Measurements from ENCODE around the gene FBRSL1. TPM values are rescaled to one million over a fixed set of nuclear protein-coding genes. Genes with fewer than 3 reads are reported as not detected.

Gene FBRSL1
- total and polyA plus RNA-seq, 2 of the 8 experiments (the other 6 are each of a cell fraction or from before 2014, with no cell fraction given) = 18.4 to 109 TPM

DNA sequence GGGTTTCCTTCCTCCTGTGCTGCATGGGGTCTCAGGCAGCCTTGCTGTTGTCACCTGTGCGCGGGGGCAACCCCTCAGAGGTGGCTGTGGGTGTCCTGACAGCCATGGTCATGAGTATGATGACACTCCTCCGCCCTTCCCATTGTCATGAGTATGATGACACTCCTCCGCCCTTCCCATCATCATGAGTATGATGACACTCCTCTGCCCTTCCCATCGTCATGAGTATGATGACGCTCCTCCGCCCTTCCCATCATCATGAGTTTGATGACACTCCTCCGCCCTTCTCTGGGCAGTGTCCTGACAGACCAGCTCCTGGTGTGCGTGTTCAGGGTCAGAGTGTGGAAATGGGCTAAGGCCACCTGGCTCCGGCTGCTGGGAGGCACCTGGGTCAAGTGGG is 40.0 kb downstream of the FBRSL1 start:
- 88% methylated on average over 10 of the region's 10 CpGs; no CpG with 5 or more reads in 1 of the 2 experiments for WGBS, 2 experiments (ENCODE audit: extremely low coverage in 1 of 2, insufficient coverage in 1 of 2, insufficient read length in 1 of 2, insufficient replicate concordance in 2 of 2, low coverage in 1 of 2, low lambda C conversion rate in 2 of 2, missing lambda C conversion rate in 1 of 2)
- no peak overlapping the region for H3K56ac ChIP-seq (replicated peaks; ENCODE audit: insufficient read length, low read depth, low read length)
- H3K4me3 ChIP-seq (ENCODE audit: extremely low read depth in 1 of 4, insufficient read depth in 2 of 4, low read depth in 3 of 4, low read length in 4 of 4) = no peak overlapping the region
- no peak overlapping the region for H2BK12ac ChIP-seq (ENCODE audit: low read depth, low read length)
- peaks cover 0 to 6% of the 10 kb centered on the region in 2 experiments for H4K20me1 ChIP-seq (replicated peaks in 1 of 2; ENCODE audit: control insufficient read depth in 1 of 2, insufficient read depth in 2 of 2, low read length in 2 of 2)
- DNase-seq (ENCODE audit: low read depth in 1 of 2, low spot score in 2 of 2) = no peak
- FAIRE-seq = no peak
- no peaks in the 10 kb centered on the region for H3K23me2 ChIP-seq (ENCODE audit: low read depth, low read length)
- H2BK120ac ChIP-seq (replicated peaks; ENCODE audit: low read depth, low read length) = no peak overlapping the region
- no peak overlapping the region for H3K18ac ChIP-seq (ENCODE audit: extremely low read depth, low read length)
- H3K23ac ChIP-seq (ENCODE audit: insufficient read length) = no peak overlapping the region
- no peak overlapping the region for H2AK5ac ChIP-seq (ENCODE audit: low read depth, low read length)
- no peak overlapping the region for H3K14ac ChIP-seq (ENCODE audit: insufficient read length)
- no peak overlapping the region for H3K9ac ChIP-seq (replicated peaks in 1 of 4; ENCODE audit: extremely low read depth in 1 of 4, low read depth in 3 of 4, low read length in 3 of 4)
- no peak overlapping the region for H3K4ac ChIP-seq (replicated peaks; ENCODE audit: insufficient read length, low read depth, low read length)
- H4K5ac ChIP-seq (ENCODE audit: insufficient read length, low read depth, low read length) = no peak overlapping the region
- no peak overlapping the region for H4K91ac ChIP-seq (replicated peaks; ENCODE audit: insufficient read length, low read length)
- peaks cover 0 to 7% (median 0%) of the 10 kb centered on the region in 4 experiments; a peak in 2 of 8 replicates for H3K36me3 ChIP-seq (ENCODE audit: control insufficient read depth in 2 of 4, insufficient read depth in 4 of 4, low read length in 3 of 4)
- no peak overlapping the region for H3K4me2 ChIP-seq (ENCODE audit: insufficient read depth in 1 of 2, low read depth in 2 of 2, low read length in 2 of 2)
- H3K27ac ChIP-seq (ENCODE audit: low read depth, low read length) = no peak overlapping the region
- no peaks in the 10 kb centered on the region for H3K79me1 ChIP-seq (ENCODE audit: low read depth, low read length)
- H3K79me2 ChIP-seq (ENCODE audit: control insufficient read depth in 1 of 2, insufficient read depth in 2 of 2, low read length in 2 of 2) = no peaks in the 10 kb centered on the region
- H3K9me3 ChIP-seq (ENCODE audit: insufficient read depth in 2 of 2, low read depth in 1 of 2, low read length in 1 of 2) = peaks cover 38 to 52% of the 10 kb centered on the region in 2 experiments
- POLR2A ChIA-PET (ENCODE audit: partially characterized antibody) = interaction anchor here (0.8 to 1.2 kb wide), 2 partner anchors 15 to 31 kb away, joined by 3 read pairs; no protein-coding TSS in a partner anchor
- no peak overlapping the region for H2BK20ac ChIP-seq (ENCODE audit: low read length)
- no peak overlapping the region for H2BK15ac ChIP-seq (ENCODE audit: low read length)
- peaks cover 0 to 15% (median 11%) of the 10 kb centered on the region in 4 experiments; a peak in 6 of 7 replicates for H3K4me1 ChIP-seq (replicated peaks in 1 of 4; ENCODE audit: control insufficient read depth in 3 of 4, insufficient read depth in 4 of 4, low read length in 3 of 4)
- no peak overlapping the region for H2AFZ ChIP-seq (ENCODE audit: low read length)
- no peak overlapping the region for H4K8ac ChIP-seq (ENCODE audit: extremely low read depth, insufficient read depth, low read length)
- CTCF ChIA-PET (ENCODE audit: partially characterized antibody) = interaction anchor here (0.8 to 1.6 kb wide), 4 partner anchors 10 to 319 kb away, joined by 3 to 5 read pairs (median 4); no protein-coding TSS in a partner anchor
- TF ChIP-seq POLR2AphosphoS5 (IDR thresholded peaks at IDR 0.05; ENCODE audit: low read depth, low read length) (no peak), SP1 (IDR thresholded peaks at IDR 0.05; ENCODE audit: low read depth, low read length) (no peak), ZNF274 (IDR thresholded peaks at IDR 0.05; ENCODE audit: borderline replicate concordance, extremely low read depth, low read length) (no peak), CEBPB (IDR thresholded peaks at IDR 0.05; ENCODE audit: low read depth, low read length) (no peak), EGR1 (IDR thresholded peaks at IDR 0.05; ENCODE audit: borderline replicate concordance, low read depth, low read length) (no peak), RFX5 (IDR thresholded peaks at IDR 0.05; ENCODE audit: borderline replicate concordance, low read depth, low read length) (no peak), HDAC6 (IDR thresholded peaks at IDR 0.05; ENCODE audit: low read depth, low read length) (no peak), JUND (IDR thresholded peaks at IDR 0.05; ENCODE audit: low read length) (no peak), CHD1 (IDR thresholded peaks at IDR 0.05; ENCODE audit: low read depth, low read length) (no peak), BCL11A (IDR thresholded peaks at IDR 0.05; ENCODE audit: low read depth in 2 of 2, low read length in 2 of 2) (no peak), BACH1 (IDR thresholded peaks at IDR 0.05; ENCODE audit: low read length) (no peak)
- H2BK5ac ChIP-seq (ENCODE audit: low read depth, low read length) = no peak overlapping the region
- peaks cover 4 to 41% (median 29%) of the 10 kb centered on the region in 4 experiments; a peak in 6 of 7 replicates for H3K27me3 ChIP-seq (replicated peaks in 1 of 4; ENCODE audit: control insufficient read depth in 3 of 4, extremely low read depth in 1 of 4, insufficient read depth in 3 of 4, low read length in 3 of 4)
